A673 (cell line): ENCODE results near the gene TSKS. TPM values are rescaled to one million over a fixed set of nuclear protein-coding genes. Genes with fewer than 3 reads are reported as not detected.

Source experiments
- BruUV-seq: library from RNA; stranded (reverse); fragments of 400-500 nt; replicated peaks from 2 replicates; lab custom pipeline; 2021; lab: Mats Ljungman, UMichigan
- CTCF ChIA-PET: fragments of 300-600 bp; sonication (Branson Sonifier 250); formaldehyde crosslinking; loops from one replicate; lab custom pipeline; 2022; ENCODE audit warnings: antibody characterized with exemption; lab: Charles Lee
- POLR2A ChIA-PET: fragments of 300-600 bp; sonication (Branson Sonifier 250); formaldehyde crosslinking; loops from one replicate; lab custom pipeline; 2022; ENCODE audit warnings: antibody characterized with exemption; ENCODE audit not compliant: low non-redundant PET; lab: Charles Lee
- DNase-seq: peaks from one replicate; pipeline ENCODE4 v3.0.0-alpha.2; 2015; ENCODE audit warnings: low spot score
- H3K27ac ChIP-seq: fragments of 200-600 bp; sonication (generic); 2 replicates; pipeline ENCODE4 v1.5.1; 2016; ENCODE audit warnings: mixed run types, low read depth, mild to moderate bottlenecking, mixed read lengths, antibody characterized with exemption, low read length; ENCODE audit not compliant: poor library complexity, severe bottlenecking
- H3K27me3 ChIP-seq: fragments of 200-600 bp; sonication (generic); replicated peaks from 2 replicates; pipeline ENCODE4 v1.6.1; 2017; ENCODE audit warnings: mixed run types, low read depth, mild to moderate bottlenecking, mixed read lengths, antibody characterized with exemption, low read length; ENCODE audit not compliant: insufficient read depth, poor library complexity
- H3K36me3 ChIP-seq: fragments of 200-600 bp; sonication (generic); 2 replicates; pipeline ENCODE4 v1.6.1; 2016; ENCODE audit warnings: mixed run types, mild to moderate bottlenecking, mixed read lengths, antibody characterized with exemption, low read length; ENCODE audit not compliant: insufficient read depth, poor library complexity, severe bottlenecking
- H3K4me1 ChIP-seq: fragments of 200-600 bp; sonication (generic); 2 replicates; pipeline ENCODE4 v1.6.1; 2017; ENCODE audit warnings: mixed run types, mild to moderate bottlenecking, mixed read lengths, antibody characterized with exemption, low read length; ENCODE audit not compliant: insufficient read depth, poor library complexity, severe bottlenecking
- H3K4me3 ChIP-seq: fragments of 200-600 bp; sonication (generic); 2 replicates; pipeline ENCODE4 v1.5.1; 2016; ENCODE audit warnings: low read depth, mixed run types, mild to moderate bottlenecking, mixed read lengths, low read length; ENCODE audit not compliant: poor library complexity, severe bottlenecking
- H3K9me3 ChIP-seq: fragments of 200-600 bp; sonication (generic); 2 replicates; pipeline ENCODE4 v1.6.1; 2016; ENCODE audit warnings: mixed run types, low read depth, mild to moderate bottlenecking, mixed read lengths, antibody characterized with exemption, low read length; ENCODE audit not compliant: poor library complexity, severe bottlenecking
- EZH2 ChIP-seq: fragments of 200-600 bp; sonication (generic); IDR thresholded peaks from 2 replicates; pipeline ENCODE4 v1.6.1; 2017; ENCODE audit warnings: borderline replicate concordance, low read depth, mild to moderate bottlenecking, mixed read lengths, antibody characterized with exemption, low read length; ENCODE audit not compliant: poor library complexity, severe bottlenecking
- intact Hi-C: fragments of 100-400 bp; cut with micrococcal nuclease; formaldehyde crosslinking; loops from one replicate; pipeline ENCODE4 v1.10.0; 2022; ENCODE audit not compliant: unreplicated experiment
- total RNA-seq: library from RNA; stranded (reverse); gene quantifications from 2 replicates; pipeline ENCODE4 v1.2.3, GENCODE V29; 2021
- TF ChIP-seq, protein P1 (sequence below): fragments of 300-800, 200-600 bp; sonication (generic); conservative IDR thresholded peaks from 2 replicates; pipeline ENCODE4 v1.5.1; 2017; ENCODE audit warnings: low read depth, mild to moderate bottlenecking, antibody characterized with exemption, low read length, moderate library complexity, mixed read lengths

Gene TSKS
- total RNA-seq, 1 experiment from 2014 or later: not detected

- Histone ChIP-seq H3K4me1 (no peaks in the 10 kb centered on the region), H3K27me3 (no peaks in the 10 kb centered on the region), H3K9me3 (no peaks in the 10 kb centered on the region), H3K36me3 (no peaks in the 10 kb centered on the region), H3K27ac (no peak overlapping the region), H3K4me3 (no peak overlapping the region)
- intact Hi-C loops: no loop called here
- DNase-seq: no peak
- CTCF ChIA-PET: interaction anchor here (0.6 to 0.8 kb wide), 2 partner anchors 101 to 332 kb away, joined by 3 to 4 read pairs; no protein-coding TSS in a partner anchor
- TF ChIP-seq, protein P1, sequence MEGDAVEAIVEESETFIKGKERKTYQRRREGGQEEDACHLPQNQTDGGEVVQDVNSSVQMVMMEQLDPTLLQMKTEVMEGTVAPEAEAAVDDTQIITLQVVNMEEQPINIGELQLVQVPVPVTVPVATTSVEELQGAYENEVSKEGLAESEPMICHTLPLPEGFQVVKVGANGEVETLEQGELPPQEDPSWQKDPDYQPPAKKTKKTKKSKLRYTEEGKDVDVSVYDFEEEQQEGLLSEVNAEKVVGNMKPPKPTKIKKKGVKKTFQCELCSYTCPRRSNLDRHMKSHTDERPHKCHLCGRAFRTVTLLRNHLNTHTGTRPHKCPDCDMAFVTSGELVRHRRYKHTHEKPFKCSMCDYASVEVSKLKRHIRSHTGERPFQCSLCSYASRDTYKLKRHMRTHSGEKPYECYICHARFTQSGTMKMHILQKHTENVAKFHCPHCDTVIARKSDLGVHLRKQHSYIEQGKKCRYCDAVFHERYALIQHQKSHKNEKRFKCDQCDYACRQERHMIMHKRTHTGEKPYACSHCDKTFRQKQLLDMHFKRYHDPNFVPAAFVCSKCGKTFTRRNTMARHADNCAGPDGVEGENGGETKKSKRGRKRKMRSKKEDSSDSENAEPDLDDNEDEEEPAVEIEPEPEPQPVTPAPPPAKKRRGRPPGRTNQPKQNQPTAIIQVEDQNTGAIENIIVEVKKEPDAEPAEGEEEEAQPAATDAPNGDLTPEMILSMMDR: no peak
- TF ChIP-seq EZH2: no peak
- no TSS peak for BruUV-seq
- POLR2A ChIA-PET: no interaction called here
Observed at GRCh38 chr19:49718511-49718910, 44.6 kb downstream of the TSKS start.

GRCh38 chr19:49716154-49716553 lies 47.0 kb downstream of the TSKS start:
- BruUV-seq: no TSS peak
- ChIA-PET CTCF (interaction anchor here (0.7 kb wide), 1 partner anchor 26 kb away, joined by 3 read pairs; no protein-coding TSS in a partner anchor), POLR2A (interaction anchor here (0.6 kb wide), 1 partner anchor 149 kb away, joined by 4 read pairs; no protein-coding TSS in a partner anchor)
- TF ChIP-seq, protein P1: no peak
- TF ChIP-seq EZH2: no peak
- H3K4me1 ChIP-seq: no peaks in the 10 kb centered on the region
- H3K27ac ChIP-seq: no peak overlapping the region
- intact Hi-C loops: no loop called here
- DNase-seq: no peak
- no peaks in the 10 kb centered on the region for H3K9me3 ChIP-seq
- H3K36me3 ChIP-seq: no peaks in the 10 kb centered on the region
- no peak overlapping the region for H3K4me3 ChIP-seq
- H3K27me3 ChIP-seq: no peaks in the 10 kb centered on the region

DNA sequence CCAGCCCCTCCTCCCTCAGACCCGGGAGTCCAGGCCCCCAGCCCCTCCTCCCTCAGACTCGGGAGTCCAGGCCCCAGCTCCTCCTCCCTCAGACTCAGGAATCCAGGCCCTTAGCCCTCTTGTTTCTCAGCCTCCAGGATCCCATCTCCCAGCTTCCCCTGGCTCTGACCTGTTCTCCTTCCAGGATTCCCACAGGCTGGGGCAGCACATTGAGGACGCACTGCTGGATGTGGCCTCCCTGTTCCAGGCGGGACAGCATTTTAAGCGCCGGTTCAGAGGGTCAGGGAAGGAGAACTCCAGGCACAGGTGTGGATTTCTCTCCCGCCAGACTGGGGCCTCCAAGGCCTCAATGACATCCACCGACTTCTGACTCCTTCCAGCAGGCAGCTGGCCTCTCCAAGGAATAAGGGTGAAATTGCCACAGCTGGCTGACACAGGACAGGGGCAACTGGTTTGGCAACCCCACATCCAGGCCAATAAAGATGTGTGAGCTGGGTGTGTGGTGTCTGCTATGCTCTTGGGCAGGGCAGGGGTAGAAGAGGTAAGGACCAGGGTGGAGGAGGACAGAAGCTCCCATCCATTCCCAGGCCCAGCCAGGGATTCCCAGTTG lies 49.8 kb downstream of the TSKS start:
- intact Hi-C loops: no loop called here
- DNase-seq: no peak
- ChIA-PET CTCF (no interaction called here), POLR2A (no interaction called here)
- no peak for TF ChIP-seq EZH2
- TF ChIP-seq, protein P1: no peak
- no TSS peak for BruUV-seq
- Histone ChIP-seq H3K36me3 (no peaks in the 10 kb centered on the region), H3K4me1 (no peaks in the 10 kb centered on the region), H3K27ac (no peak overlapping the region), H3K9me3 (no peaks in the 10 kb centered on the region), H3K4me3 (no peak overlapping the region), H3K27me3 (no peaks in the 10 kb centered on the region)
